K562 (cell line): ENCODE results near the gene OR2AG1. TPM values are rescaled to one million over a fixed set of nuclear protein-coding genes. Genes with fewer than 3 reads are reported as not detected.

Experiments used
- CAMTA2 ChIP-seq: fragments of 250-450 bp; sonication (Bioruptor Pico); conservative IDR thresholded peaks from 2 replicates; pipeline ENCODE4 v1.5.1; 2022
- DDX20 ChIP-seq: fragments of 450-650 bp; IDR thresholded peaks from 2 replicates; pipeline ENCODE4 v1.6.1; 2016; ENCODE audit warnings: missing genetic modification characterization, low read depth, mild to moderate bottlenecking, missing compliant biosample characterization, moderate library complexity
- EP400 ChIP-seq: fragments of 450-650 bp; IDR thresholded peaks from 2 replicates; pipeline ENCODE4 v1.6.1; 2017; ENCODE audit warnings: antibody characterized with exemption, mild to moderate bottlenecking, moderate library complexity
- ESRRB ChIP-seq: fragments of 250-450 bp; sonication (Bioruptor Pico); IDR thresholded peaks from 2 replicates; pipeline ENCODE4 v1.5.0; 2020; ENCODE audit warnings: mild to moderate bottlenecking, moderate library complexity, borderline replicate concordance
- FOXM1 ChIP-seq, 2 experiments: fragments of 450-650 bp in 1 of 2; sonication (generic) in 1 of 2; formaldehyde crosslinking in 1 of 2; IDR thresholded peaks; 2 replicates each; pipeline versions ENCODE4 v1.6.1 to v1.9.0; 2017 to 2022; ENCODE audit warnings: low read depth in 2 of 2, mild to moderate bottlenecking in 2 of 2, missing genetic modification reagents in 1 of 2, moderate library complexity in 1 of 2
- FOXP1 ChIP-seq: sonication (generic); formaldehyde crosslinking; IDR thresholded peaks from 2 replicates; pipeline ENCODE4 v1.8.0; 2022; ENCODE audit warnings: mild to moderate bottlenecking, missing genetic modification reagents
- FUS ChIP-seq: fragments of 200-400 bp; formaldehyde crosslinking; optimal IDR thresholded peaks from 2 replicates; pipeline ENCODE3; 2017; ENCODE audit warnings: low read depth, low read length
- HMG20B ChIP-seq: fragments of 250-450 bp; sonication (Bioruptor Pico); IDR thresholded peaks from 2 replicates; pipeline ENCODE4 v1.5.0; 2021; ENCODE audit warnings: mild to moderate bottlenecking
- MAFK ChIP-seq: IDR thresholded peaks from 2 replicates; pipeline ENCODE4 v1.6.1; 2011; ENCODE audit warnings: low read length, improper control_type of control experiment
- MEF2D ChIP-seq: conservative IDR thresholded peaks from 2 replicates; pipeline ENCODE4 v1.6.1; 2016; ENCODE audit warnings: low read depth, missing genetic modification characterization, missing compliant biosample characterization
- MXD1 ChIP-seq: fragments of 250-450 bp; sonication (Bioruptor Pico); IDR thresholded peaks from 2 replicates; pipeline ENCODE4 v1.8.0; 2021; ENCODE audit warnings: borderline replicate concordance, mild to moderate bottlenecking, moderate library complexity; ENCODE audit not compliant: poor library complexity, severe bottlenecking
- NR1H2 ChIP-seq: sonication (generic); formaldehyde crosslinking; IDR thresholded peaks from 2 replicates; pipeline ENCODE4 v1.4.0; 2020; ENCODE audit warnings: mild to moderate bottlenecking, missing genetic modification reagents
- NR2C1 ChIP-seq, 2 experiments: fragments of 450-650 bp; IDR thresholded peaks; 2 replicates each; pipeline ENCODE4 v1.6.1; 2017; ENCODE audit warnings: mild to moderate bottlenecking in 2 of 2, antibody characterized with exemption in 1 of 2, inconsistent platforms in 1 of 2, missing compliant biosample characterization in 1 of 2, missing genetic modification characterization in 1 of 2
- PTTG1 ChIP-seq: fragments of 450-650 bp; IDR thresholded peaks from 2 replicates; pipeline ENCODE4 v1.6.1; 2016; ENCODE audit warnings: low read depth, mild to moderate bottlenecking, missing genetic modification characterization, missing compliant biosample characterization
- RFX1 ChIP-seq: fragments of 450-650 bp; IDR thresholded peaks from 2 replicates; pipeline ENCODE4 v1.6.1; 2016; ENCODE audit warnings: mild to moderate bottlenecking, moderate library complexity
- RHOXF2B ChIP-seq: fragments of 250-450 bp; sonication (Bioruptor Pico); conservative IDR thresholded peaks from 2 replicates; pipeline ENCODE4 v1.5.1; 2021
- SIX5 ChIP-seq, 2 experiments: IDR thresholded peaks; 2 replicates each; pipeline ENCODE4 v1.6.1; 2011; ENCODE audit warnings: low read length in 2 of 2, borderline replicate concordance in 1 of 2, low read depth in 1 of 2, mild to moderate bottlenecking in 1 of 2, moderate library complexity in 1 of 2; ENCODE audit not compliant: insufficient read depth in 1 of 2
- SMARCA4 ChIP-seq: fragments of 450-650 bp; IDR thresholded peaks from 2 replicates; pipeline ENCODE4 v1.6.1; 2016
- XRCC5 ChIP-seq: fragments of 200-400 bp; formaldehyde crosslinking; IDR thresholded peaks from 2 replicates; pipeline ENCODE4 v1.6.1; 2017; ENCODE audit warnings: low read depth, mild to moderate bottlenecking, low read length
- ZBTB33 ChIP-seq: sonication (generic); formaldehyde crosslinking; IDR thresholded peaks from 2 replicates; pipeline ENCODE4 v1.8.1; 2023; ENCODE audit warnings: mild to moderate bottlenecking, missing genetic modification reagents
- ZKSCAN1 ChIP-seq: fragments of 150-350 bp; IDR thresholded peaks from 2 replicates; pipeline ENCODE4 v1.6.1; 2016; ENCODE audit warnings: low read depth, low read length
- ZNF239 ChIP-seq: fragments of 250-450 bp; sonication (Bioruptor Pico); IDR thresholded peaks from 2 replicates; pipeline ENCODE4 v1.4.0; 2020; ENCODE audit warnings: mild to moderate bottlenecking
- ZNF395 ChIP-seq: fragments of 200-800 bp; sonication (Bioruptor generic); IDR thresholded peaks from 2 replicates; pipeline ENCODE4 v1.6.1; 2017; ENCODE audit warnings: missing genetic modification characterization, missing compliant biosample characterization
- ZNF431 ChIP-seq: sonication (generic); formaldehyde crosslinking; IDR thresholded peaks from 2 replicates; pipeline ENCODE4 v1.8.0; 2022; ENCODE audit warnings: mild to moderate bottlenecking, missing genetic modification reagents
- ZNF644 ChIP-seq: fragments of 200-800 bp; sonication (Bioruptor generic); IDR thresholded peaks from 2 replicates; pipeline ENCODE4 v1.6.1; 2016; ENCODE audit warnings: low read depth, missing genetic modification characterization, missing compliant biosample characterization
- ZNF717 ChIP-seq: fragments of 250-450 bp; sonication (Bioruptor Pico); IDR thresholded peaks from 2 replicates; pipeline ENCODE4 v1.5.0; 2021
- polyA plus RNA-seq, 8 experiments: library from polyadenylated mRNA; depleted of rRNA in 4 of 8; stranded (reverse) in 5 of 8; unstranded in 3 of 8; fragments of >200 nt; fragmentation: Nextera tagmentation in 2 of 8; fragmentation: Illumina TruSeq in 1 of 8; extraction: Ambion mirVana in 2 of 8; extraction: Trizol in 1 of 8; gene quantifications; 2 replicates each; pipeline versions ENCODE4 v1.2.1 to v1.2.3, GENCODE V29; 2011 to 2014; ENCODE audit warnings: inconsistent platforms in 1 of 8, missing spikeins in 1 of 8
- total RNA-seq, 7 experiments: library from RNA; depleted of rRNA in 6 of 7; stranded (reverse); fragments of >200 nt in 6 of 7; fragmentation: Illumina TruSeq in 2 of 7; extraction: Trizol in 2 of 7; gene quantifications; 2 replicates each; pipeline versions ENCODE4 v1.2.1 to v1.2.3, GENCODE V29; 2011 to 2021; ENCODE audit warnings: low replicate concordance in 1 of 7

OR2AG1 gene
- total and polyA plus RNA-seq, 9 of the 15 experiments (the other 6 are each of a cell fraction or from before 2014, with no cell fraction given), result 0.05 to 0.11 (median 0.07) TPM; not detected in 5

- TF ChIP-seq ESRRB (CRISPR knock-in tag), result no peak
- no peak for TF ChIP-seq MEF2D (tag)
- TF ChIP-seq ZNF239 (CRISPR knock-in tag), result no peak
- TF ChIP-seq ZNF431 (CRISPR knock-in tag), result no peak
- TF ChIP-seq RFX1, result no peak
- no peak for TF ChIP-seq HMG20B
- TF ChIP-seq MXD1 (CRISPR knock-in tag), result no peak
- no peak for TF ChIP-seq FOXP1 (CRISPR knock-in tag)
- TF ChIP-seq ZNF395, result peak; percentile 61
- TF ChIP-seq ZNF717 (CRISPR knock-in tag), result no peak
- TF ChIP-seq EP400, result 0 out of 2 replicates have a peak, but pooled peaks have one; percentile 27
- peak; percentile 55 for TF ChIP-seq SMARCA4
- no peak for TF ChIP-seq NR1H2 (CRISPR knock-in tag)
- no peak for TF ChIP-seq RHOXF2B (CRISPR knock-in tag)
- no peak for TF ChIP-seq CAMTA2
- TF ChIP-seq XRCC5, result no peak
- TF ChIP-seq NR2C1 (IDR thresholded peaks at IDR 0.05), result no peak
- no peak for TF ChIP-seq NR2C1 (tag; IDR thresholded peaks at IDR 0.05)
- no peak for TF ChIP-seq PTTG1 (tag)
- TF ChIP-seq FOXM1 (IDR thresholded peaks at IDR 0.05; ENCODE audit: low read depth), result peak; percentile 30; the same call in 1 of the 2 replicates
- TF ChIP-seq FOXM1 (CRISPR knock-in tag; IDR thresholded peaks at IDR 0.05; ENCODE audit: low read depth), result no peak
- TF ChIP-seq MAFK, result 0 out of 2 replicates have a peak, but pooled peaks have one; percentile 19
- TF ChIP-seq ZBTB33 (CRISPR knock-in tag), result no peak
- TF ChIP-seq ZKSCAN1, result no peak
- no peak for TF ChIP-seq FUS
- TF ChIP-seq ZNF644 (tag), result no peak
- no peak for TF ChIP-seq SIX5 (IDR thresholded peaks at IDR 0.05; ENCODE audit: borderline replicate concordance in 1 of 2, insufficient read depth in 1 of 2, low read depth in 1 of 2, low read length in 2 of 2)
- TF ChIP-seq DDX20 (tag), result no peak
These were observed 37.3 kb upstream of the OR2AG1 start (continued) for GRCh38 chr11:6745465-6746015.
